HCT116 (cell line): ENCODE data around the gene OR2T29. TPM values are rescaled to one million over a fixed set of nuclear protein-coding genes. Genes with fewer than 3 reads are reported as not detected.
"Not testable (repeated sequence)": the region's sequence is repeated elsewhere in the genome, so short reads cannot be mapped to it uniquely, and the experiment has no call there.

ENCODE experiments used
- ATAC-seq: fragments of 200-7000 bp; cut with Tn5 transposase; 2 replicates; pipeline ENCODE4 v1.9.1; 2020; ENCODE audit warnings: mild to moderate bottlenecking, moderate library complexity
- BruUV-seq: library from RNA; stranded (reverse); fragments of 400-500 nt; replicated peaks from 2 replicates; lab custom pipeline; 2021; lab: Mats Ljungman, UMichigan
- CTCF ChIA-PET: fragments of 300-600 bp; sonication (Branson Sonifier 250); formaldehyde crosslinking; loops from one replicate; lab custom pipeline; 2021; ENCODE audit warnings: antibody characterized with exemption; lab: Charles Lee
- POLR2A ChIA-PET: fragments of 300-600, 350-600 bp; sonication (Branson Sonifier 250); formaldehyde crosslinking; loops from one replicate; lab custom pipeline; 2021; ENCODE audit warnings: antibody characterized with exemption; lab: Charles Lee
- RAD21 ChIA-PET, 2 experiments: fragments of 300-600 bp; sonication (Branson Sonifier 250); formaldehyde crosslinking; loops; one replicate each; lab custom pipeline; 2023; ENCODE audit warnings: low total read pairs in 2 of 2; ENCODE audit not compliant: uncharacterized antibody in 2 of 2, unreplicated experiment in 2 of 2, low non-redundant PET in 1 of 2; lab: Charles Lee
- DNase-seq: peaks from one replicate; pipeline ENCODE4 v3.0.0-alpha.2; 2010; ENCODE audit warnings: low read depth, low spot score
- H2AFZ ChIP-seq: fragments of 200-600 bp; shearing (Covaris generic), sonication (generic); 2 replicates; pipeline ENCODE4 v1.6.1; 2017; ENCODE audit warnings: low read depth, mixed run types, mixed read lengths, antibody characterized with exemption, low read length; ENCODE audit not compliant: poor library complexity, severe bottlenecking
- H3K27ac ChIP-seq: 2 replicates; pipeline ENCODE4 v1.5.1; 2012; ENCODE audit warnings: low read depth, low read length
- H3K27me3 ChIP-seq: fragments of 200-600 bp; sonication (generic); 2 replicates; pipeline ENCODE4 v1.6.1; 2016; ENCODE audit warnings: mixed run types, low read length, mixed read lengths; ENCODE audit not compliant: insufficient read depth
- H3K36me3 ChIP-seq, 2 experiments: fragments of 200-500 bp in 1 of 2; fragments of 200-600 bp in 1 of 2; sonication (Bioruptor generic) in 1 of 2; sonication (generic) in 1 of 2; 2 replicates each; pipeline versions ENCODE4 v1.5.1 to v1.6.1; 2014 to 2016; ENCODE audit warnings: low read length in 2 of 2, inconsistent platforms in 1 of 2, mixed read lengths in 1 of 2, mixed run types in 1 of 2; ENCODE audit not compliant: insufficient read depth in 2 of 2, control insufficient read depth in 1 of 2
- H3K4me1 ChIP-seq, 2 experiments: fragments of 200-600 bp in 1 of 2; sonication (generic) in 1 of 2; 2 replicates each; pipeline versions ENCODE4 v1.5.1 to v1.6.1; 2012 to 2017; ENCODE audit warnings: low read length in 2 of 2, inconsistent platforms in 1 of 2, mild to moderate bottlenecking in 1 of 2, mixed read lengths in 1 of 2, mixed run types in 1 of 2, moderate library complexity in 1 of 2; ENCODE audit not compliant: insufficient read depth in 2 of 2, control insufficient read depth in 1 of 2
- H3K4me2 ChIP-seq: fragments of 200-600 bp; sonication (generic); 2 replicates; pipeline ENCODE4 v1.6.1; 2017; ENCODE audit warnings: mixed run types, low read length, mixed read lengths
- H3K4me3 ChIP-seq, 2 experiments: fragments of 200-600 bp in 1 of 2; sonication (generic) in 1 of 2; replicated peaks in 1 of 2; 2 replicates each; pipeline ENCODE4 v1.5.1; 2011 to 2016; ENCODE audit warnings: low read length in 2 of 2, control low read depth in 1 of 2, low read depth in 1 of 2, mild to moderate bottlenecking in 1 of 2, mixed read lengths in 1 of 2, mixed run types in 1 of 2
- H3K79me2 ChIP-seq: fragments of 200-600 bp; sonication (generic); 2 replicates; pipeline ENCODE4 v1.6.1; 2017; ENCODE audit warnings: mild to moderate bottlenecking, mixed run types, low read length, moderate library complexity, mixed read lengths; ENCODE audit not compliant: insufficient read depth
- H3K9ac ChIP-seq: fragments of 200-600 bp; sonication (generic); 2 replicates; pipeline ENCODE4 v1.6.1; 2016; ENCODE audit warnings: low read length, mixed read lengths
- H3K9me2 ChIP-seq: fragments of 200-600 bp; sonication (generic), shearing (Covaris generic); 2 replicates; pipeline ENCODE4 v1.6.1; 2017; ENCODE audit warnings: mixed run types, mild to moderate bottlenecking, moderate library complexity; ENCODE audit not compliant: insufficient read depth
- H3K9me3 ChIP-seq, 2 experiments: fragments of 200-500 bp in 1 of 2; fragments of 200-600 bp in 1 of 2; sonication (Bioruptor generic) in 1 of 2; sonication (generic) in 1 of 2; 2 replicates each; pipeline ENCODE4 v1.6.1; 2014 to 2017; ENCODE audit warnings: low read length in 2 of 2, mixed read lengths in 2 of 2, inconsistent platforms in 1 of 2, low read depth in 1 of 2, mild to moderate bottlenecking in 1 of 2, mixed run types in 1 of 2, moderate library complexity in 1 of 2; ENCODE audit not compliant: control insufficient read depth in 1 of 2, insufficient read depth in 1 of 2
- H4K20me1 ChIP-seq: fragments of 200-600 bp; sonication (generic), shearing (Covaris generic); 2 replicates; pipeline ENCODE4 v1.6.1; 2017; ENCODE audit warnings: mixed run types, mild to moderate bottlenecking, moderate library complexity; ENCODE audit not compliant: insufficient read depth
- intact Hi-C: fragments of 100-400 bp; cut with micrococcal nuclease; formaldehyde crosslinking; loops from 2 replicates; pipeline ENCODE4 v1.10.0; 2022
- total RNA-seq: library from RNA; stranded (reverse); gene quantifications from one replicate; pipeline ENCODE4 v1.2.1, GENCODE V29; 2021; ENCODE audit not compliant: unreplicated experiment

Gene OR2T29
- total RNA-seq, 1 experiment from 2014 or later = not detected

DNA sequence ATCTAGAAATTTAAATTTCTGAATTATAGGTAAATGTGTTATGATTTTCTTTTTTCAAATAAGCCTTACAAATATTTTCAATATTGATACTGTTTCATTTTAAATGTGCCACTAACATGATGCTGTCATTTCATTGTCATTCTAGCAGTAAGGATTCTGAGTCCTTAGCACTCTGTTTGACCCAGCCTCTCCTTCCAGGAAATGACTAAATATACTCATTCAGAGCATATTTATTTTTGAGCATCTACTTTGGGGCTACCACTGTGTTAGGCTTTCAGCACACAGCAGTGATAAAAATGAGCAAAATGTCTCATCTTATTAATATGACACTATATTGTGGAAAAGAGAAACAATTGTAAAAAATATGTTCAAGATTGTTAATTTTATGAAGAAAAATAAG is 52.4 kb downstream of the OR2T29 start:
- H3K4me3 ChIP-seq, H3K79me2 ChIP-seq, CTCF ChIA-PET, DNase-seq, H3K9me2 ChIP-seq, ATAC-seq, H2AFZ ChIP-seq, H3K4me1 ChIP-seq, H3K27me3 ChIP-seq, H3K27ac ChIP-seq, intact Hi-C loops, BruUV-seq, H3K4me2 ChIP-seq, RAD21 ChIA-PET, H3K36me3 ChIP-seq, H3K9ac ChIP-seq, H3K9me3 ChIP-seq, H4K20me1 ChIP-seq, POLR2A ChIA-PET: not testable (repeated sequence)

GRCh38 chr1:248507773-248508172 is 54.8 kb downstream of the OR2T29 start, which contains the start of gene OR2G6:
Gene OR2G6 (plus strand): TSS chr1:248508073. CDS start chr1:248521647, 13,574 bp downstream.
- BruUV-seq, H3K4me3 ChIP-seq, H3K4me1 ChIP-seq, H3K27ac ChIP-seq, ATAC-seq, intact Hi-C loops, H3K4me2 ChIP-seq, POLR2A ChIA-PET, CTCF ChIA-PET, H3K36me3 ChIP-seq, RAD21 ChIA-PET, H3K79me2 ChIP-seq, DNase-seq, H2AFZ ChIP-seq, H3K9me3 ChIP-seq, H3K9me2 ChIP-seq, H3K9ac ChIP-seq, H3K27me3 ChIP-seq, H4K20me1 ChIP-seq: not testable (repeated sequence)

Other genes starting within 250 kb of the OR2T29 start
- not detected for gene OR2M7, start 238.2 kb downstream of the OR2T29 start, total RNA-seq
- not detected for gene OR14C36, start 214.0 kb downstream of the OR2T29 start, total RNA-seq
- not detected for gene OR2T4, start 201.1 kb downstream of the OR2T29 start, total RNA-seq
- gene OR2T6, start 187.0 kb downstream of the OR2T29 start, total RNA-seq = not detected
- gene OR2T1, start 159.7 kb downstream of the OR2T29 start, total RNA-seq = not detected
- not detected for gene OR2T2, start 117.1 kb downstream of the OR2T29 start, total RNA-seq
- not detected for gene OR2T3, start 89.4 kb downstream of the OR2T29 start, total RNA-seq
- not detected for gene OR2T5, start 74.2 kb downstream of the OR2T29 start, total RNA-seq
- gene OR2G6, start 54.7 kb downstream of the OR2T29 start, total RNA-seq = not detected
- gene OR2T34, start 12.0 kb upstream of the OR2T29 start, total RNA-seq = not detected
- gene OR2T10, start 34.9 kb upstream of the OR2T29 start, total RNA-seq = not detected
- not detected for gene OR2T11, start 72.3 kb upstream of the OR2T29 start, total RNA-seq
- not detected for gene OR2T35, start 82.5 kb upstream of the OR2T29 start, total RNA-seq
- gene OR2T27, start 92.8 kb upstream of the OR2T29 start, total RNA-seq = not detected
- not detected for gene OR14I1, start 140.0 kb upstream of the OR2T29 start, total RNA-seq
- not detected for gene LYPD8, start 193.0 kb upstream of the OR2T29 start, total RNA-seq